ENCODE measurements around the gene AUNIP.

AUNIP gene

DNA sequence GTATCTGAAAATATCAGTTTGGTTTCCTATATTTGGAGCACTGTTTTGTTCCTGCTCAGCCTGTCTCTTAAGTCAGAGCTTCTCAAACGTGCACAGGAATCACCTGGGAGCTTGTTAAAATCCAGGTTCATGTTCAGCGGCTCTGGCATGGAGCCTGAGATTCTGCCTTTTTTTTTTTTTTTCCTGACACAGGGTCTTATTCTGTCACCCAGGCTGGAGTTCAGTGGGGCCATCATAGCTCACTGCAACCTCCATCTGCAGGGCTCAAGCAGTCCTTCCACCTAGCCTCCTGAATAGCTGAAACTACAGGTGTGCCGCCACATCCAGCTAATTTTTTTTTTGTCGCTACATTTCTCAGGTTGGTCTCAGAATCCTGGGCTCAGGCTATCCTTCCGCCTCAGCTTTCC, 71.5 kb downstream of the AUNIP start:
- DNase-seq: no peak

DNA sequence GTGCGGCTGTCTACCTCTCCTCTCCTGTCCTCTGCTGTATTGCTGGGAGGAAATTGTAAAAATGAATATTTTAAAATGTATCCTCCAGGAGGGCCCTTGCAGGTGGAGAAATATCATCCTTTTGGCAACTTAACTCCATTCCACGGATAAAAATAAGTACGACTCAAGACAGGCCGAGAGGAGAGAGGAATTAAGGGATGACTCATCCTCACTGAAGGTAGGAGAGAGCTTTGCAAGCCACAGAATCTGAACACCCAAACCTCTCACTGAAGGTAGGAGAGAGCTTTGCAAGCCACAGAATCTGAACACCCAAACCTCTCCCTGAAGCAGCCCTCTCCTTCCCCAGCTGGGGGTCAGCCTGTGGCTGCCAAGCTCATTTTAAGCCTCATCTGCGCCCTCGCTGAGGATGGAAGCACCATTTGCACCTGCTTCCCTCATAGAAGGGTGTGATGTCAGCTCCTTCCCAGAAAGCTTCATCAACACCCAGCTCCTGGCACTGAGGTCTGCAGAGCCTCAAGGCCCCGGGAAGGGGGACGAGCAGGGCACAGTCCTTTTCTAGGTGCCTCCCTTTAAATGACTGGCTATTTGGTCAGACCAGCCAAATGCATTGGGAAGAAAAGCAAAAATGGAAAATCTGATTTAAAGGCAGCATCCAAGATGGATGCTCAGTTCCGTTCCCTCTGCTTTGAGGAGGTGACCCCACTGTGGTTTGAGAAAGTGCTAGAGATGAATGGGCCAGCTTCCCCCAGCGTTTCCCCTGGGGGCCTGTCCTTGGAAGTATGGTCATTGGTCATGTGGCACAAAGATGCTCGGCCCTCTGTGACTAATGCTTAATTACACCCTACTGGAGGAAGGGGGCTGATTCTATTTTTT, 72.1 kb downstream of the AUNIP start:
- no peak for DNase-seq

DNA sequence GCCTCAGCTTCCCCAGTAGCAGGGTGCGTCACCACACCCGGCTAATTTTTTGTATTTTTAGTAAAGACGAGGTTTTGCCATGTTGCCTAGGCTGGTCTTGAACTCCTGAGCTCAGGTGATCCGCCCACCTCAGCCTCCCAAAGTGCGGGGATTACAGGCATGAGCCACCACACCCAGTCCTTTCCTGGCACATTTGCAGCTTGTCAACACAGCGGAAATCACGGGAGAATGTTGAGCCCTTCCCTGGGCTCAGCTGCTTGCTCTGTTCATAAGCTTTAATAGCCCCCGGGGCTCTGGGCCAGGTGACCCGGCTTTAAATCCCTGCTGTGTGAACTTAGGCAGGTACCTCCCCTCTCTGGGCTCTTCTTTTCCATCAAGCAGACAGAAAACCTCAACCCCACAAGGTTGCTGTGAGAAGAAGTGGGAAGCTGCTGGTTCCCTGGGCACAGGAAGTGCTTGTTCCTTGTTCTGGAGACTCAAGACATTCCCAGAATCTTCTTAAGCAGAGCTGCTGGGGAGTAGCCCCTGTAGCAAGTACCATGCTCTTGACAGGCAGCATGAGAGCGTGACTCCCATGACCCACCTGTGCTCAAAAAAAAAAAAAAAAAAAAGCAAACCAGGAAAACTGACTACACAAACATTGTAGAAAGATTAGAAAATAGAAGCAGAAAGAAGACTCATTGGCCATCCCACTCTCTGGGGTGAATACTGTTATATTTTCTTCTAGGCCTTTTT, 73.8 kb downstream of the AUNIP start:
- no peak for DNase-seq

DNA sequence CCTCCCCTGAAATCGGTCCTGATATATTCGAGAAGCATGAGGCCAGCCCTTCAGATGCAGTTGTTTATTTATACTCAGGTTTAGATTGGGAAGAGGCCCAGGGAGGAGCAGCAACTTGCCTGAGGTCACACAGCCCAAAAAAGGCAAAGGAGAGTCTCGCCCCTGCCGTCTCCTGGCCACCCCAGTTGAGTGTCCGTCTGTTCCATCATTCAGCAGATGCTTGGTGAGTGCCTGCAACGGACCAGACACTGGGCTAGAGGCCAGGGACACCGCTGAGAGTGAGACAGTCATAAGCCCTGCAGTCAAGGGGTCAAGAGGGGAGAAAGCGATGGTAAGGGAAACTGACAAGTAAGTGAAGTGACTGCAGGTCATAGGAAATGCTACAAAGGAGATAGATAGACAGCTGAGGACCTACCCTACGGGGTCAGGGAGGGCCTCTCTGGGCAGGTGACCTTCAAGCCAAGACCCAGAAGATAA, 74.6 kb downstream of the AUNIP start:
- no peak for DNase-seq

Data from OCI-M1 (cell line).